Activated CD8-positive, alpha-beta memory T cell treated with anti-CD3 and anti-CD28 coated beads, Interleukin-2, amount 50 U/mL, for 48 hours (primary cell): ENCODE measurements around the gene GDPGP1.

Source experiments
- DNase-seq: peaks from one replicate; pipeline ENCODE4 v3.0.0-alpha.2; 2020

The GDPGP1 gene

GRCh38 chr15:90205050-90205848 is 28.8 kb upstream of the GDPGP1 start:
- no peak for DNase-seq

GRCh38 chr15:90205886-90206285 is 28.1 kb upstream of the GDPGP1 start:
- no peak for DNase-seq

- DNase-seq: no peak
Measured at GRCh38 chr15:90207252-90207651, 26.8 kb upstream of the GDPGP1 start.

- DNase-seq: no peak
Measured at GRCh38 chr15:90208356-90208755, 25.7 kb upstream of the GDPGP1 start.

GRCh38 chr15:90209591-90209990 is 24.4 kb upstream of the GDPGP1 start:
- DNase-seq: no peak

- no peak for DNase-seq
Measured at GRCh38 chr15:90210593-90210992, 23.4 kb upstream of the GDPGP1 start.

GRCh38 chr15:90211009-90211408 is 23.0 kb upstream of the GDPGP1 start:
- no peak for DNase-seq

GRCh38 chr15:90211440-90212143 is 22.4 kb upstream of the GDPGP1 start:
- no peak for DNase-seq

- no peak for DNase-seq
Measured at GRCh38 chr15:90212221-90213098, 21.5 kb upstream of the GDPGP1 start.

GRCh38 chr15:90213122-90213817 is 20.7 kb upstream of the GDPGP1 start:
- DNase-seq: no peak

- DNase-seq: no peak
Measured at GRCh38 chr15:90213818-90214204, 20.2 kb upstream of the GDPGP1 start.

- no peak for DNase-seq
Measured at GRCh38 chr15:90214553-90215196, 19.3 kb upstream of the GDPGP1 start.

GRCh38 chr15:90217671-90218394 is 16.2 kb upstream of the GDPGP1 start:
- DNase-seq: no peak

- peak; percentile 85 for DNase-seq
Measured at GRCh38 chr15:90219421-90220141, 14.4 kb upstream of the GDPGP1 start.

- DNase-seq: peak; percentile 68
Measured at GRCh38 chr15:90221246-90221900, 12.6 kb upstream of the GDPGP1 start.

- DNase-seq: no peak
Measured at GRCh38 chr15:90222547-90222946, 11.5 kb upstream of the GDPGP1 start.

GRCh38 chr15:90223441-90224165 is 10.4 kb upstream of the GDPGP1 start:
- no peak for DNase-seq

GRCh38 chr15:90225047-90225446 is 9.0 kb upstream of the GDPGP1 start:
- DNase-seq: no peak

GRCh38 chr15:90225504-90226234 is 8.3 kb upstream of the GDPGP1 start:
- DNase-seq: no peak
